ENCODE measurements around the gene TENM4.

Gene TENM4

DNA sequence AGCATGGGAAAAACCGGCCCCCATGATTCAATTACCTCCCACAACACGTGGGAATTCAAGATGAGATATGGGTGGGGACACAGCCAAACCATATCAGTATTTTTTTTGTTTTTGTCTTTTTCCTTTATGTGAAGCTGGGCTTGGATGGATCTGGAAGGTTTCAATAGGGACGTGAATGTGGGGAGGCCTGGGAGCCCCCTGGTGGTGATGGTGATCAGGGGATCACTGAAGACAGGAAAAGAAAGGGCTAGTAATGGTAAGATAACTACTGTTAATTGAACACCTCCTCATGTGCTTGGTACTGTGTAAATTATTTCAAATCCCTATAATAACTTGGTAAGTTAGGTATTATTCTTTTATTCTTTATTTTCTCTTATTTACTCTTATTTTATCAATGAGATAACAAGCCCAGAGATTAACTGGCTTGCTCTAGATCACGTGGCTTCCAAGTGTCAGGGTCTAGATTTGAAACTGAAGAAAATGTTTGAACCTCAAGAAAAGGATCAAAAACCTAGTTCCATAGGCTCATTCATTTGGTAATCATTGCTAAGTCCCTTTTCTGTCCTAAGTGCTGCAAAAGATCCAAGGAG is 364.2 kb downstream of the TENM4 start:
- ChIA-PET POLR2A (no interaction called here), CTCF (interaction anchor here (1.4 to 5.6 kb wide), 2 partner anchors 11 to 431 kb away, joined by 5 to 28 read pairs; no protein-coding TSS in a partner anchor)
- TF ChIP-seq CTCF (IDR thresholded peaks at IDR 0.05; ENCODE audit: control extremely low read depth, extremely low read depth, low read depth, missing control alignments), result peak; percentile 46
- no peak for DNase-seq (ENCODE audit: extremely low spot score)

DNA sequence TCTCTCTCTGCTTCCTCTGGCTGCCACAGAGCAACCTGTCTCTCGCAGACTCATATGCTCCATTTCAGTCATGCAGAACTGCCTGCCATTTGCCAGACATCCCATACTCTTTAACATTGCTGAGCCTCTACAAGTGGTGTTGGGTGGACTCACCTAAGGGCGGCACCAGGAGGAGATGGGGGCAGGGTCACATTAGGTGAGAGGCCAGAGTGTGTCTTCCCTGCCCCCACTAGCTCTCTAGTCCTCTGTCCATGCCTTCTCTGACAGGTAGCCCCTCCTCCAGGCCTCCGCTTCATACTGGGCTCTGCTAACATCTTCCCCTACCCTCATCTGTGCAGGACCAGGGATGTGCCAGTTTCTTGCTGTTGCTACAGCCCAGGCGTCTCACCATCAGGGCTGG is 366.3 kb downstream of the TENM4 start:
- POLR2A ChIA-PET, result no interaction called here
- CTCF ChIA-PET, result interaction anchor here (1.1 to 5.6 kb wide), 3 partner anchors 8 to 429 kb away, joined by 3 to 28 read pairs (median 6); no protein-coding TSS in a partner anchor
- no peak for TF ChIP-seq CTCF (IDR thresholded peaks at IDR 0.05; ENCODE audit: control extremely low read depth, extremely low read depth, low read depth, missing control alignments)
- DNase-seq (ENCODE audit: extremely low spot score), result no peak

DNA sequence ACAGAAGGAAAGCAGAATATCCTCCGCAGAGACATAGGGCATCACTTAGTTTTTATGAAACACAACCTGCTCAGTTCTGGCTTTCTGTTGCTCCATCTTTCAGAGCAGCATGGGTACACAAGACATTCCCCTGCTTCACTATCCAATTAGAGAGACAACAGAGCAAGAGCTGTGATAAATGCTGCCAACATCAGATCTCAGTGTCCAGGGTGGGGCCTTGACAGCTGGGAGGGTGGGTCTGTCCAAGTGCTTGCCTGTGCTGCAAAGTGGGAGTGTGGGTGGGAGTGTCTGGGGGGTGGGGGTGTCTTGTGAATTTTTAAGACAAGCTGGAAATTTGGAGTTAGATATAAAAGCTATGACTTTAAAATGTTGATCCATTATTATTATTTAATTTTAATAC is 369.6 kb downstream of the TENM4 start:
- POLR2A ChIA-PET, result no interaction called here
- CTCF ChIA-PET, result interaction anchor here (0.8 to 5.6 kb wide), 7 partner anchors 8 to 426 kb away, joined by 3 to 28 read pairs (median 4); no protein-coding TSS in a partner anchor
- no peak for TF ChIP-seq CTCF (IDR thresholded peaks at IDR 0.05; ENCODE audit: control extremely low read depth, extremely low read depth, low read depth, missing control alignments)
- no peak for DNase-seq (ENCODE audit: extremely low spot score)

DNA sequence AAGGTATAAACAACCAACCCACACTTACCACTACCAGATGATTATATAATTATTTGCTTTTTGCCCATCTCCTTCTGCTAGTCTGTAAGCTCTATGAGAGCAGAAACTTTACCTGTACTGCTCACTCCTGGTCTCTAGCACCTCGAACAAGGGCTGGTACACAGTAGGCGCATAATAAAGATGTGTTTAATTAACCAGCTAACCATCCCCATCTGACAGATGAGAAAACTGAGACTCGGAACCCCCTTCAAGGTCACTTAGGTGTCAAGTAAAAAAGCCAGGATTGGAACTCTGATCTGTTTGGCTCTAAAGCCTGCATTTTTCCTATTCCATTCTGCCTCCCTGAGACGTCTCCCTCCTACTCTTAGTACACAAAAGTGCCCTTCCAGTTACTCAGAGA is 370.3 kb downstream of the TENM4 start:
- TF ChIP-seq CTCF (IDR thresholded peaks at IDR 0.05; ENCODE audit: control extremely low read depth, extremely low read depth, low read depth, missing control alignments), result no peak
- CTCF ChIA-PET, result interaction anchor here (0.9 to 1.7 kb wide), 7 partner anchors 8 to 425 kb away, joined by 3 to 4 read pairs (median 3); no protein-coding TSS in a partner anchor
- DNase-seq (ENCODE audit: extremely low spot score), result no peak
- POLR2A ChIA-PET, result no interaction called here

- ChIA-PET POLR2A (no interaction called here), CTCF (interaction anchor here (0.9 kb wide), 1 partner anchor 424 kb away, joined by 3 read pairs; no protein-coding TSS in a partner anchor)
- no peak for DNase-seq (ENCODE audit: extremely low spot score)
- TF ChIP-seq CTCF (IDR thresholded peaks at IDR 0.05; ENCODE audit: control extremely low read depth, extremely low read depth, low read depth, missing control alignments), result no peak
These were observed 371.3 kb downstream of the TENM4 start for GRCh38 chr11:79069504-79069903.

GRCh38 chr11:79068356-79068755 is 372.5 kb downstream of the TENM4 start:
- no peak for TF ChIP-seq CTCF (IDR thresholded peaks at IDR 0.05; ENCODE audit: control extremely low read depth, extremely low read depth, low read depth, missing control alignments)
- POLR2A ChIA-PET, result no interaction called here
- CTCF ChIA-PET, result no interaction called here
- no peak for DNase-seq (ENCODE audit: extremely low spot score)
